NB4 (cell line): ENCODE measurements around the gene TIA1.
A peak's percentile ranks its signal among the peaks of the same experiment; 100 is the strongest.
"Not testable (repeated sequence)": the region's sequence is repeated elsewhere in the genome, so short reads cannot be mapped to it uniquely, and the experiment has no call there.

Source experiments
- DNase-seq: peaks from one replicate; pipeline ENCODE4 v3.0.0; 2010; ENCODE audit warnings: low read depth
- H3K4me3 ChIP-seq: one replicate; pipeline ENCODE4 v1.5.1; 2011; ENCODE audit warnings: mild to moderate bottlenecking, low read depth, low read length, moderate library complexity
- CTCF ChIP-seq: IDR thresholded peaks from one replicate; pipeline ENCODE4 v1.5.1; 2012; ENCODE audit warnings: low read depth, low read length
- MAX ChIP-seq: IDR thresholded peaks from 2 replicates; pipeline ENCODE4 v1.6.1; 2011; ENCODE audit warnings: low read depth, low read length
- MYC ChIP-seq: IDR thresholded peaks from 2 replicates; pipeline ENCODE4 v1.6.1; 2011; ENCODE audit warnings: low read depth, low read length
- POLR2A ChIP-seq: IDR thresholded peaks from 2 replicates; pipeline ENCODE4 v1.6.1; 2011; ENCODE audit warnings: mild to moderate bottlenecking; ENCODE audit not compliant: insufficient read length; ENCODE audit errors: extremely low read depth

TIA1 gene

GRCh38 chr2:70243806-70244584, 4.4 kb downstream of the TIA1 start:
- TF ChIP-seq MAX = no peak
- TF ChIP-seq CTCF = no peak
- TF ChIP-seq POLR2A = no peak
- TF ChIP-seq MYC = no peak
- H3K4me3 ChIP-seq = no peak overlapping the region
- DNase-seq = no peak

GRCh38 chr2:70242552-70242951, 5.9 kb downstream of the TIA1 start:
- TF ChIP-seq MAX (no peak), POLR2A (no peak)
- H3K4me3 ChIP-seq = no peak overlapping the region
- DNase-seq = no peak

- no peak for TF ChIP-seq CTCF
- TF ChIP-seq MYC = no peak
- TF ChIP-seq POLR2A = no peak
- TF ChIP-seq MAX = no peak
- DNase-seq = peak; percentile 26
- H3K4me3 ChIP-seq = no peak overlapping the region
Observed at GRCh38 chr2:70241340-70241739, 7.1 kb downstream of the TIA1 start.

- H3K4me3 ChIP-seq = no peak overlapping the region
- no peak for DNase-seq
- TF ChIP-seq POLR2A = no peak
- TF ChIP-seq MAX = no peak
- no peak for TF ChIP-seq CTCF
- TF ChIP-seq MYC = no peak
Observed at GRCh38 chr2:70240599-70240998, 7.8 kb downstream of the TIA1 start.

GRCh38 chr2:70233926-70234325, 14.5 kb downstream of the TIA1 start:
- no peak overlapping the region for H3K4me3 ChIP-seq
- no peak for DNase-seq
- no peak for TF ChIP-seq MAX
- TF ChIP-seq MYC = no peak
- TF ChIP-seq CTCF = no peak
- no peak for TF ChIP-seq POLR2A

GRCh38 chr2:70226781-70227180, 21.6 kb downstream of the TIA1 start:
- DNase-seq = no peak
- TF ChIP-seq MAX (no peak), MYC (no peak), POLR2A (no peak), CTCF (no peak)
- no peak overlapping the region for H3K4me3 ChIP-seq

GRCh38 chr2:70223305-70223704, 25.1 kb downstream of the TIA1 start:
- H3K4me3 ChIP-seq = not testable (repeated sequence)
- peak; percentile 57 for DNase-seq
